Chondrocyte (in vitro differentiated cells): Measurements from ENCODE around the gene GCKR. TPM values are rescaled to one million over a fixed set of nuclear protein-coding genes. Genes with fewer than 3 reads are reported as not detected.

Experiments
- DNase-seq: peaks from one replicate; pipeline ENCODE4 v3.0.0; 2021; ENCODE audit warnings: mixed read lengths, low spot score
- H3K27ac Mint-ChIP-seq: one replicate; pipeline ENCODE4 v1.8.0; 2021; ENCODE audit warnings: mild to moderate bottlenecking, moderate library complexity, mixed read lengths; ENCODE audit not compliant: unreplicated experiment
- H3K27me3 Mint-ChIP-seq: 2 replicates; pipeline ENCODE4 v1.8.0; 2021; ENCODE audit warnings: low read depth, mixed read lengths
- H3K36me3 Mint-ChIP-seq: 2 replicates; pipeline ENCODE4 v1.8.0; 2021; ENCODE audit warnings: low read depth, mixed read lengths
- H3K4me1 Mint-ChIP-seq: 2 replicates; pipeline ENCODE4 v1.8.0; 2021; ENCODE audit warnings: low read depth, mild to moderate bottlenecking, mixed read lengths
- H3K4me3 Mint-ChIP-seq: one replicate; pipeline ENCODE4 v1.8.0; 2021; ENCODE audit warnings: mild to moderate bottlenecking, moderate library complexity, mixed read lengths; ENCODE audit not compliant: unreplicated experiment
- H3K9me3 Mint-ChIP-seq: 2 replicates; pipeline ENCODE4 v1.8.0; 2021; ENCODE audit warnings: low read depth, mixed read lengths
- CTCF ChIP-seq: fragments of 200-600 bp; sonication (generic); IDR thresholded peaks from 2 replicates; pipeline ENCODE4 v1.5.0; 2021; ENCODE audit warnings: antibody characterized with exemption, mild to moderate bottlenecking, moderate library complexity
- total RNA-seq: library from RNA; stranded (reverse); gene quantifications from 3 replicates; pipeline ENCODE4 v1.2.1, GENCODE V29; 2021

Gene GCKR
- total RNA-seq, 1 donor from 2014 or later: not detected

GRCh38 chr2:27559228-27559627, 62.6 kb downstream of the GCKR start:
- H3K4me3 Mint-ChIP-seq: no peak overlapping the region
- H3K9me3 Mint-ChIP-seq: no peaks in the 10 kb centered on the region
- no peak for TF ChIP-seq CTCF
- no peaks in the 10 kb centered on the region for H3K4me1 Mint-ChIP-seq
- no peak for DNase-seq
- H3K27me3 Mint-ChIP-seq: peaks cover 8% of the 10 kb centered on the region
- no peaks in the 10 kb centered on the region for H3K36me3 Mint-ChIP-seq
- H3K27ac Mint-ChIP-seq: no peak overlapping the region

- Mint-ChIP-seq H3K4me3 (no peak overlapping the region), H3K4me1 (peaks cover under 1% of the 10 kb centered on the region), H3K9me3 (no peaks in the 10 kb centered on the region), H3K27ac (no peak overlapping the region), H3K27me3 (peaks cover 6% of the 10 kb centered on the region), H3K36me3 (no peaks in the 10 kb centered on the region)
- no peak for DNase-seq
- no peak for TF ChIP-seq CTCF
Observed at GRCh38 chr2:27561060-27561459, 64.4 kb downstream of the GCKR start.

- Mint-ChIP-seq H3K36me3 (peaks cover 2% of the 10 kb centered on the region), H3K27me3 (peaks cover 1% of the 10 kb centered on the region), H3K9me3 (peaks cover 14% of the 10 kb centered on the region), H3K4me3 (no peak overlapping the region), H3K4me1 (peaks cover 10% of the 10 kb centered on the region), H3K27ac (peak overlapping the region; percentile 41)
- DNase-seq: no peak
- TF ChIP-seq CTCF: no peak
Observed at GRCh38 chr2:27566628-27567027, 70.0 kb downstream of the GCKR start.

GRCh38 chr2:27569398-27569797, 72.8 kb downstream of the GCKR start:
- no peak for TF ChIP-seq CTCF
- Mint-ChIP-seq H3K4me3 (no peak overlapping the region), H3K4me1 (peaks cover 10% of the 10 kb centered on the region), H3K9me3 (peaks cover 28% of the 10 kb centered on the region), H3K27ac (no peak overlapping the region), H3K36me3 (peaks cover 3% of the 10 kb centered on the region), H3K27me3 (no peaks in the 10 kb centered on the region)
- DNase-seq: no peak

GRCh38 chr2:27571197-27571596, 74.6 kb downstream of the GCKR start:
- peaks cover 9% of the 10 kb centered on the region for H3K4me1 Mint-ChIP-seq
- TF ChIP-seq CTCF: no peak
- H3K9me3 Mint-ChIP-seq: peaks cover 38% of the 10 kb centered on the region
- peaks cover 6% of the 10 kb centered on the region for H3K36me3 Mint-ChIP-seq
- H3K4me3 Mint-ChIP-seq: no peak overlapping the region
- no peak for DNase-seq
- H3K27me3 Mint-ChIP-seq: no peaks in the 10 kb centered on the region
- H3K27ac Mint-ChIP-seq: no peak overlapping the region
